Sigmoid colon (tissue), 7 donors: Measurements from ENCODE around the gene MTX2. TPM values are rescaled to one million over a fixed set of nuclear protein-coding genes. Genes with fewer than 3 reads are reported as not detected.

Experiments
- DNase-seq: peaks from one replicate; pipeline ENCODE4 v3.0.0-alpha.2; 2019
- H3K27ac ChIP-seq, 4 donors: fragments of 200-600 bp; sonication (generic); one replicate each; pipeline ENCODE4 v1.5.1; 2016 to 2019; ENCODE audit warnings: mild to moderate bottlenecking in 1 of 4
- H3K27me3 ChIP-seq, 3 donors: fragments of 200-600 bp; sonication (generic); one replicate each; pipeline ENCODE4 v1.5.1; 2019; ENCODE audit warnings: mild to moderate bottlenecking in 1 of 3
- H3K36me3 ChIP-seq, 4 donors: fragments of 200-600 bp; sonication (generic); one replicate each; pipeline ENCODE4 v1.5.1; 2016 to 2019
- H3K4me1 ChIP-seq, 4 donors: fragments of 200-600 bp; sonication (generic); one replicate each; pipeline ENCODE4 v1.5.1; 2017 to 2019
- H3K4me3 ChIP-seq, 4 donors: fragments of 200-600 bp; sonication (generic); one replicate each; pipeline ENCODE4 v1.5.1; 2017 to 2019; ENCODE audit warnings: mild to moderate bottlenecking in 2 of 4, moderate library complexity in 1 of 4
- H3K9me3 ChIP-seq, 4 donors: fragments of 200-600 bp in 3 of 4; sonication (generic) in 3 of 4; one replicate each; pipeline versions ENCODE4 v1.5.1 to v1.6.1; 2013 to 2019
- EP300 ChIP-seq, 4 donors: sonication (generic); formaldehyde crosslinking; IDR thresholded peaks; one replicate each; pipeline ENCODE4 v1.6.1; 2017; ENCODE audit warnings: antibody characterized with exemption in 4 of 4
- POLR2A ChIP-seq, 2 donors: fragments of 450-650 bp; IDR thresholded peaks; one replicate each; pipeline ENCODE4 v1.6.1; 2016; ENCODE audit warnings: antibody characterized with exemption in 2 of 2, mild to moderate bottlenecking in 2 of 2, moderate library complexity in 2 of 2
- POLR2AphosphoS5 ChIP-seq, 4 donors: sonication (generic); formaldehyde crosslinking; IDR thresholded peaks; one replicate each; pipeline ENCODE4 v1.6.1; 2017; ENCODE audit warnings: antibody characterized with exemption in 4 of 4
- WGBS, 2 donors: extraction: QIAGEN DNeasy Blood & Tissue Kit; methylation state at CpG; one replicate each; pipeline ENCODE4 v1.1.7; 2013; 5-methylcytosine and 5-hydroxymethylcytosine counted together
- intact Hi-C: fragments of 100-400 bp; cut with DNase I; formaldehyde crosslinking; loops from one replicate; pipeline ENCODE4 v1.15.1; 2023
- polyA plus RNA-seq, 3 donors: library from polyadenylated mRNA; stranded (reverse); fragments of 200-250 nt; gene quantifications; one replicate each; pipeline ENCODE4 v1.2.3, GENCODE V29; 2013
- total RNA-seq, 4 donors: library from RNA; depleted of rRNA; stranded (reverse); fragments of >200 nt; gene quantifications; one replicate each; pipeline ENCODE4 v1.1.0, GENCODE V29; 2016
- TF ChIP-seq, protein P1 (sequence below), 4 experiments: fragments of 450-650 bp in 3 of 4; fragments of 200-600 bp in 1 of 4; IDR thresholded peaks; one replicate each; pipeline ENCODE4 v1.5.1; 2016 to 2019; ENCODE audit warnings: antibody characterized with exemption in 4 of 4, mild to moderate bottlenecking in 3 of 4, moderate library complexity in 2 of 4
- donor health status: healthy with polysubstance abuse.
- donor health status: Bipolar disorder and iron deficiency.
- donor health status: healthy.

Gene MTX2
- total and polyA plus RNA-seq, 7 donors = 34.5 to 66.8 (median 45.8) TPM

DNA sequence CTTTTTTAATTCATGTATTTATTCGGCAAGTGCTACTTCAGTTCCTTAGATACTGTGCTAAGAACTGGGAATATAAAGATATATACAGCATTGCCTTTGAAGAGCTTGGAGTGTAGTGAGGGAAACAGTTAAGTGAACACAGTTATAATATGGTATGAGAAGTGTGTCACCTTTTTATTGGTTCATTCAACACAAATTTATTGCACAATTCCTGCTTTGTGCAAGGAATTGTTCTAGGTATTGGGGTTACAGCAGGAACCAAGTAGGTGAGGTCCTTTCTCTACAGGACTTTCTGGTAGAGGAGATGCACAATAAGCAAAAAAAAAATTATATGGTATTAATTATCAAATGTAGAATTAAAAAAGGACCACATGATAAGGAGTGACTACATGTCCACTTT lies 65.5 kb downstream of the MTX2 start:
- intact Hi-C loops = no loop called here
- no peak for TF ChIP-seq EP300 (IDR thresholded peaks at IDR 0.05)
- no peak for TF ChIP-seq POLR2A (IDR thresholded peaks at IDR 0.05)
- TF ChIP-seq POLR2AphosphoS5 (IDR thresholded peaks at IDR 0.05) = no peak
- TF ChIP-seq, protein P1, sequence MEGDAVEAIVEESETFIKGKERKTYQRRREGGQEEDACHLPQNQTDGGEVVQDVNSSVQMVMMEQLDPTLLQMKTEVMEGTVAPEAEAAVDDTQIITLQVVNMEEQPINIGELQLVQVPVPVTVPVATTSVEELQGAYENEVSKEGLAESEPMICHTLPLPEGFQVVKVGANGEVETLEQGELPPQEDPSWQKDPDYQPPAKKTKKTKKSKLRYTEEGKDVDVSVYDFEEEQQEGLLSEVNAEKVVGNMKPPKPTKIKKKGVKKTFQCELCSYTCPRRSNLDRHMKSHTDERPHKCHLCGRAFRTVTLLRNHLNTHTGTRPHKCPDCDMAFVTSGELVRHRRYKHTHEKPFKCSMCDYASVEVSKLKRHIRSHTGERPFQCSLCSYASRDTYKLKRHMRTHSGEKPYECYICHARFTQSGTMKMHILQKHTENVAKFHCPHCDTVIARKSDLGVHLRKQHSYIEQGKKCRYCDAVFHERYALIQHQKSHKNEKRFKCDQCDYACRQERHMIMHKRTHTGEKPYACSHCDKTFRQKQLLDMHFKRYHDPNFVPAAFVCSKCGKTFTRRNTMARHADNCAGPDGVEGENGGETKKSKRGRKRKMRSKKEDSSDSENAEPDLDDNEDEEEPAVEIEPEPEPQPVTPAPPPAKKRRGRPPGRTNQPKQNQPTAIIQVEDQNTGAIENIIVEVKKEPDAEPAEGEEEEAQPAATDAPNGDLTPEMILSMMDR (IDR thresholded peaks at IDR 0.05) = no peak

DNA sequence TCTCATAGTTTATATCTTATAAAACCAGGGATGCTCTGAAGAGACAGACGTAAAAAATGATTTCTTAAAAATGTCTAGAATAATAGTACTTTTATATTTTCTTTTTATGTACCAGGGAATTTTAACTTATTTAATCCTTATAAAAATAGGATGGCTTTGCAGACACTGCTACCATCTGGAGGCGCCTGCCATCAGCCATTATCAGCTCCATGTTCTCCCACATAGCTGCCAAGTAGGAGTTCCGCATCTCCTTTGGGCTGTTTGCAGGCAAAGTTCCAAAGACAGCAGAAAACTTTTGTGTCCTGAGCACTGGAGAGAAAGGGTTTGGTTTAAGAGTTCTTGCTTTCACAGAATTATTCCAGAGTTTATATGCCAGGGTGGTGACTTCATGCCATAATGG lies 69.2 kb downstream of the MTX2 start:
- intact Hi-C loops = no loop called here
- no peaks in the 10 kb centered on the region for H3K9me3 ChIP-seq
- TF ChIP-seq POLR2A (IDR thresholded peaks at IDR 0.05) (no peak), EP300 (IDR thresholded peaks at IDR 0.05) (no peak), POLR2AphosphoS5 (IDR thresholded peaks at IDR 0.05) (no peak)
- TF ChIP-seq, protein P1 (IDR thresholded peaks at IDR 0.05) = no peak
- H3K4me3 ChIP-seq = no peak overlapping the region
- DNase-seq = no peak
- no peak overlapping the region for H3K27ac ChIP-seq
- 88 to 94% methylated on average over 3 of the region's 3 CpGs for WGBS, 2 donors
- H3K27me3 ChIP-seq = no peaks in the 10 kb centered on the region
- H3K4me1 ChIP-seq = no peaks in the 10 kb centered on the region
- peaks cover 0 to 17% (median 0%) of the 10 kb centered on the region in 4 donors for H3K36me3 ChIP-seq

More for the DNA sequence above, 65.5 kb downstream of the MTX2 start:
- no peak for DNase-seq
- Histone ChIP-seq H3K9me3 (no peaks in the 10 kb centered on the region), H3K4me3 (no peak overlapping the region), H3K27ac (no peak overlapping the region), H3K27me3 (no peaks in the 10 kb centered on the region), H3K36me3 (peaks cover 0 to 32% (median 0%) of the 10 kb centered on the region in 4 donors), H3K4me1 (no peaks in the 10 kb centered on the region)
- 98 to 100% methylated on average over 1 of the region's 1 CpG for WGBS, 2 donors

DNA sequence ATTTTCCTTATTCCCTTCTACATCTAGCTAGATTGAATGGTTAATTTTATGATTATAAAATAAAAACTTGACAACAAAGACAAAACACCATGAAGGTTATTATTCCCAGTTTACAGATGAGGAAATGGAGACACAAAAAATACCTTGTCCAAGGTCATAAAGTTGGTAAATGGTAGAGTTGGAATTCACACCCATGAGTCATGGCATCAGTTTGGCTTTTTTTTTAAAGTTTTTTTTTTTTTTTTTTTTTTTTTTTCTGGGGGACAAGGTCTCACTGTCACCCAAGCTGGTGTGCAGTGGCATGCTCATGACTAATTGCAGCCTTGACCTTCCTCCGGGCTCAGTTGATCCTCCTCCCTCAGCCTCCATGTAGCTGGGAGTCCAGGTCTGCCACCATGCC lies 70.0 kb downstream of the MTX2 start:
- no peak overlapping the region for H3K4me3 ChIP-seq
- peaks cover 0 to 17% (median 0%) of the 10 kb centered on the region in 4 donors for H3K36me3 ChIP-seq
- no peak overlapping the region for H3K27ac ChIP-seq
- H3K27me3 ChIP-seq = no peaks in the 10 kb centered on the region
- TF ChIP-seq EP300 (IDR thresholded peaks at IDR 0.05) (no peak), POLR2A (IDR thresholded peaks at IDR 0.05) (no peak), POLR2AphosphoS5 (IDR thresholded peaks at IDR 0.05) (no peak)
- TF ChIP-seq, protein P1 (IDR thresholded peaks at IDR 0.05) = no peak
- intact Hi-C loops = no loop called here
- no peak for DNase-seq
- H3K4me1 ChIP-seq = no peaks in the 10 kb centered on the region
- WGBS, 2 donors = 96 to 98% methylated on average over 1 of the region's 1 CpG
- no peaks in the 10 kb centered on the region for H3K9me3 ChIP-seq

DNA sequence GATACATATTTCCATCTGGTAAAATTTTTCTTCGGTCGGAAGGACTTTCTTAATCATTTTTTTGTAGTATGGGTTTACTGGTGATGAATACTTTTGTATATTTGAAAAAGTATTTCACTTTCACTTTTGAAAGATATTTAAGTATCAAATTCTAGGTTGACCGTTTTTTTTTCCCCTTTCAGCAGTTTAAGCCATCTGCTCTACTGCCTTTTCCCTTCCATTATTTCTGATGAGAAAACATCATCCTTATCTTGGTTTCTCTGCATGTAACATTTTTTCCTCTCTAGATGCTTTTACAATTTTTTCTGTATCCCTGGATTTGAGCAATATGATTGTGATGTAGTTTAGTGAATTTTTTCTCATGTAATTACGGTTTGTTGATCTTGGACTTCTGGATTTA lies 87.0 kb downstream of the MTX2 start:
- no peak for DNase-seq
- H3K27ac ChIP-seq = no peak overlapping the region

More for the DNA sequence above, 87.0 kb downstream of the MTX2 start:
- TF ChIP-seq EP300 (IDR thresholded peaks at IDR 0.05) (no peak), POLR2AphosphoS5 (IDR thresholded peaks at IDR 0.05) (no peak), POLR2A (IDR thresholded peaks at IDR 0.05) (no peak)
- TF ChIP-seq, protein P1 (IDR thresholded peaks at IDR 0.05) = no peak
- WGBS, 2 donors = 80 to 81% methylated on average over 4 of the region's 4 CpGs
- H3K4me3 ChIP-seq = no peak overlapping the region
- intact Hi-C loops = no loop called here
- no peaks in the 10 kb centered on the region for H3K27me3 ChIP-seq
- no peaks in the 10 kb centered on the region for H3K9me3 ChIP-seq
- no peaks in the 10 kb centered on the region for H3K36me3 ChIP-seq
- H3K4me1 ChIP-seq = no peaks in the 10 kb centered on the region
